GM18951 (cell line): ENCODE data around the gene NYAP1.

Experiments
- POLR2A ChIP-seq: IDR thresholded peaks from 4 replicates; pipeline ENCODE4 v1.6.1; 2011; ENCODE audit warnings: mild to moderate bottlenecking; ENCODE audit not compliant: insufficient read length, insufficient read depth; ENCODE audit errors: extremely low read depth
- in situ Hi-C: fragments of 300-500 bp; cut with MboI; formaldehyde crosslinking; loops from one replicate; pipeline ENCODE4 v1.12.0; 2022; ENCODE audit warnings: low sequenced_read_pairs, mixed read lengths, inconsistent platforms; ENCODE audit not compliant: unreplicated experiment

NYAP1 gene

DNA sequence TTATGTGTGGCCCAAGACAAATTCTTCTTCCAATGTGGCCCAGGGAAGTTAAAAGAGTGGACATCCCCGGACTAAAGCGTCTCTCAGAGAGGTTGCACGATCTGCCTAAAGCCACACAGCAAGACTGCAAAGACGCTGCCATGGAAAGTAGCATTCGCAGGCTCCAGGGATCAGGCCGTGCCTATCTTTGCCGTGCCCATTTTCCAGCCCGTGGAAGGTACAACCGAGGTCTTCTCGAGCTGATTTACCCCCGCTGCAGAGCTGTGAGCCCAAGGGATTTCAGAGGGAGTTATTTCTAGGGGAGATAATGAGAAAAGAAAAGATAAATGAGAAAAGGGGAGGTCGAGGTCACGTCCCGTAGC is 1.0 kb upstream of the NYAP1 start:
- in situ Hi-C loops, result no loop called here
- TF ChIP-seq POLR2A, result no peak

- in situ Hi-C loops, result no loop called here
- no peak for TF ChIP-seq POLR2A
Measured at GRCh38 chr7:100483090-100483721, 521 bp upstream of the NYAP1 start.

- in situ Hi-C loops, result no loop called here
- no peak for TF ChIP-seq POLR2A
Measured at GRCh38 chr7:100484673-100485045, 932 bp downstream of the NYAP1 start.

GRCh38 chr7:100485471-100485876 is 1.7 kb downstream of the NYAP1 start:
- no peak for TF ChIP-seq POLR2A
- in situ Hi-C loops, result no loop called here

GRCh38 chr7:100486111-100486636 is 2.4 kb downstream of the NYAP1 start:
- TF ChIP-seq POLR2A, result no peak
- in situ Hi-C loops, result no loop called here

DNA sequence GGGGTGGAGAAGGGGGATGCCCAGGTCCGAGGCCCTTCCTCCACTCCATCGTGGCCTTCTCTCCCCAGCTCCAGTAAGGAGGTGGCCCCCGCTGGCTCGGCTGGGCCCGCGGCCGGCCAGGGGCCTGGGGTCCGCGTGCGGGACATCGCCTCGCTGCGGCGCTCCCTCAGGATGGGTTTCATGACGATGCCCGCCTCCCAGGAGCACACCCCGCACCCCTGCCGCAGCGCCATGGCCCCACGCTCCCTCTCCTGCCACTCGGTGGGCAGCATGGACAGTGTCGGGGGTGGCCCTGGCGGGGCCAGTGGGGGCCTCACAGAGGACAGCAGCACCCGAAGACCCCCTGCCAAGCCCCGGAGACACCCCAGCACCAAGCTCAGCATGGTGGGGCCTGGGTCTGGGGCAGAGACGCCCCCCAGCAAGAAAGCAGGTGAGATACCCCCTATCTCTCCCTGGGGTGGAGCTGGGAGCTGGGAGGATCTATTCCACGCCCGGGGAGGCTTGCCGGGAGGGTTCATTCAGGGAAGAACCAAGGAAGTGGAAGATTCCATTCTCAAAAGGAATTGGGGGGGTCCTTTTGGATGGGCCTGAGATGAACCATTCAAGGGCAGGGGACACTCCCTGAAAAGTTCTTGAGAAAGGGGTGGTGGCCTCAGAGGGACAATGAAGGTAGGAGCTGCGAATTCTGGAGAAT is 3.2 kb downstream of the NYAP1 start:
- in situ Hi-C loops, result no loop called here
- TF ChIP-seq POLR2A, result no peak

GRCh38 chr7:100488333-100489095 is 4.8 kb downstream of the NYAP1 start:
- in situ Hi-C loops, result no loop called here

DNA sequence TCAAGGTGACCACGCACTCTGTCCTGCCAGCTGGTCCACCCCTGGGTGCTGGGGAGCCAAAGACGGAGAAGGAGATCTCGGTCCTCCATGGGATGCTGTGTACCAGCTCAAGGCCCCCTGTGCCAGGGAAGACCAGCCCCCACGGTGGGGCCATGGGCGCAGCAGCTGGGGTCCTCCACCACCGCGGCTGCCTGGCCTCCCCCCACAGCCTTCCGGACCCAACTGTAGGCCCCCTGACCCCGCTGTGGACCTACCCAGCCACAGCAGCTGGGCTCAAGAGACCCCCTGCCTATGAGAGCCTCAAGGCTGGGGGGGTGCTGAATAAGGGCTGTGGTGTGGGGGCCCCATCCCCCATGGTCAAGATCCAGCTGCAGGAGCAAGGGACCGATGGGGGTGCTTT is 5.4 kb downstream of the NYAP1 start:
- in situ Hi-C loops, result no loop called here
- TF ChIP-seq POLR2A, result no peak

More at GRCh38 chr7:100488333-100489095, 4.8 kb downstream of the NYAP1 start:
- no peak for TF ChIP-seq POLR2A

DNA sequence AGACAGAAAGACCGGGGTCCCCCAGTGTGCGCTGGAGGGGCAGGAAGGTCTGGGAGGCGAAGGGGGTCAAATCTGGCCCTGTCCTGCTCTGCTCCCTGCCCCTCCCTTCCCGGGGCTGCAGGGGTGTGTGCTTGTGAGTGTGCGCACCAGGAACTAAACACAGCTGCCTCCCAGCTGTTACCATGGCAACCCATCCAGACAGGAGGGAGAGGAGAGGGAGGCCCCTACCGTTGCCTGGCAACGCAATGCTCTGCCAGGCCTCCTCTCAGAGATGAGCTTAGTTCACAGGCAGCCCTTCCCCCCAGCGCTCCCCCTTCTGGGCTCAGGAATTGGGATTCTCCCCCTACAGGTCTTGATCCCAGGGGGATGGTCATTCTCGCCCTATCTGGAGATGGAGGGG is 6.1 kb downstream of the NYAP1 start:
- in situ Hi-C loops, result loop anchor here (5.0 kb wide), 1 partner anchor 62 kb away; no protein-coding TSS in a partner anchor

DNA sequence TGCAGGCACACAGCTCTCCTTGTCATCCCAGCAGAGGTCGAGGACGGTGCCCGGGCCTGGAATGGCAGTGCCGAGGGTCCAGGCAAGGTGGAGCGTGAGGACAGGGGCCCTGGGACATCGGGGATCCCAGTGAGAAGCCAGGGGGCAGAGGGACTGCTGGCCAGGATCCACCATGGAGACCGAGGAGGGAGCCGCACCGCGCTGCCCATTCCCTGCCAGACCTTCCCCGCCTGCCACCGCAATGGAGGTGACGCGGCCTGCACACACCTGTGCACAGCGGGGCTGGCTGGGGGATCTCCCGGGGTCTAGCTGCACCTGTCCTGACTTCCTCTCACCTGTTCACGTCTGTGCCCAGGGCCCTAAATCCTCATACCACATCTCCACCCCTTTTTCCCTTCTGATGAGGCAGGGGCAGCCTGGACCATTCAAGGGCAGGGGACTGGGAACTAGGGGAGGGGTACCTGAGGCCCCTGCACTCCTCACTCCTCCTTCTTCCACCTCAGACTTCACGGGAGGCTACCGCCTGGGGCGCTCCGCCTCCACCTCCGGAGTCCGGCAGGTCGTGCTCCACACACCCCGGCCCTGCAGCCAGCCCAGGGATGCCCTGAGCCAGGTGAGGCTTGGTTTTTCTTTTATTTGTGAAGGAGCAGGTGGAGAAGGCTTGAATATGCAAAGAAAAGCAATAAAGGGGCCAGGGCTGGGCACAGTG is 6.9 kb downstream of the NYAP1 start:
- in situ Hi-C loops, result loop anchor here (5.0 kb wide), 1 partner anchor 62 kb away; no protein-coding TSS in a partner anchor
- TF ChIP-seq POLR2A, result no peak

More for the DNA sequence above, 6.1 kb downstream of the NYAP1 start:
- no peak for TF ChIP-seq POLR2A

DNA sequence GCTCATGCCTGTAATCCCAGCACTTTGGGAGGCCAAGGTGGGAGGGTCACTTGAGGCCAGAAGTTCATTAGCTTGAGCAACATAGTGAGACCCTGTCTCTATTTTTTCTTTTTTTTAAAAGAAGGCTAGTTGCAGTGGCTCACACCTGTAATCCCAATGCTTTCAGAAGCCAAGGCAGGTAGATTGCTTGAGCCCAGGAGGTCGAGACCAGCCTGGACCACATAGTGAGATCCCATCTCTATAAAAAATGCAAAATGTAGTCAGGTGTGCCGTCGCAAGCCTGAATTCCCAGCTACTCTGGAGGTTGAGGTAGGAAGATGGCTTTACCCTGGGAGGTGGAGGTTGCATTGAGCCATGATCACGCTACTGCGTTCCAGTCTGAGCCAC is 7.5 kb downstream of the NYAP1 start:
- in situ Hi-C loops, result loop anchor here (5.0 kb wide), 1 partner anchor 61 kb away; no protein-coding TSS in a partner anchor
- TF ChIP-seq POLR2A, result no peak

DNA sequence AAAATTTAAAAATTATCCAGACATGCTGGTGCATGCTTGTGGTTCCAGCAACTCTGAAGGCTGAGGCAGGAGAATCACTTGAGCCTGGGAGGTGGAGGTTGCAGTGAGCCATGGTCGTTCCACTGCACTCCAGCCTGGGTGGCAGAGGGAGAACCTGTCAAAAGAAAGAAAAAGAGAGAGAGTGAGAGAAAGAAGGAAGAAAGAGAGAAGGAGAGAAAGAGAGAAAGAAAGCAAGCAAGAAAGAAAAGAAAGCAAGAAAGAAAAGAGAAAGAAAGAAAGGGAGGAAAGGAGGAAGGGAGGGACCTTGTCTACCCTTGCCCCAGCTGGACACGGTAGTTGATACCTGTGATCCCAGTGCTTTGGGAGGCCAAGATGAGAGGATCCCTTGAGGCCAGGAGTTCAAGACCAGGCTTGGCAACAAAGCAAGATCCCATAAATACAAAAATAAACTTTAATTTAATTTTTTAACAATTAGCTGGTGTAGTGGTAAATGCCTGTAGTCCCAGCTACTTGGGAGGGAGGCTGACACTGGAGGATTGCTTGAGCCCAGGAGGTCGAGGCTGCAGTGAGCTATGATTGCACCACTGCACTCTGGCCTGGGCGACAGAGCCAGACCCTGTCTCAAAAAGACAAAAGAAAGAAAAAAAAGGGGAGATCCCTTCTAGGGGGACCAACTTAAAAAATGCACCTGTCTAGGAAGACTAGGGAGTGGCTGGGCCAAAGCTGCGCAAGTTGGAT is 9.2 kb downstream of the NYAP1 start:
- TF ChIP-seq POLR2A, result no peak
- in situ Hi-C loops, result loop anchor here (5.0 kb wide), 1 partner anchor 59 kb away; no protein-coding TSS in a partner anchor
